ENCODE data around the gene ALK.
"Not testable (repeated sequence)": the region's sequence is repeated elsewhere in the genome, so short reads cannot be mapped to it uniquely, and the experiment has no call there.

ALK gene

DNA sequence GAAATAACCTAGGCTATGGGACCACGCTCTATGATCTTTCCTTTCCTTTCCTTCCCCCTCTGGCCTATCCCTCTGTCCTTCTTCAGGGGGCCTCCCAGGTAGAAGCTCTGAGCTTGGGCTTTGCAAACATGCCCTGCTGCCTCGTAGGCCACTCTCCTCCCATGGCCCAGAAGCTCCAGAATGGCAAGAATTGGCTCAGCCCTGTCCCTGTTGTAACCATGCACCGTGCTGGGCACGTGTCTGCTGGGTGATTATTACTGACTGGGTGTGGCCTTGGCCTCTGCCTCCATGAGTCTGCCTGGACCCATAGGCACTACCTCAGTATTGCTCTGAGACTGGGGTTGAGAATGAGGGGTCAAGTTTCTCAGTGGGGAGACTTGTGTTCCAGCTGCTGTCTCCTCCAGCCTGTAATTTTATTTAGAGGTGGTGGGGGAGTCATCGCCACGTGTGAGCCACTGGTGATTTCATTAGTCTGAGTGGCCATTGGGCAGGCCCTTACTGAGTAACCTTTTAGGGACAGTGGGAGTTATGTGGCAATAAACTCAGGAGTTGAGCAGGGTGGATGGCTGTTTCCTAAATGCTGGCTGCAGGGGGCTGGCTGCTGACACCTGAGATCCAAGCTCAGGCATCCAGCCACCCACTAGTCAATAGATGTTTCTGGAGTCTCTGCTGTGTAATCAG is 648.2 kb downstream of the ALK start:
- no peak for DNase-seq (ENCODE audit: low read depth)

DNA sequence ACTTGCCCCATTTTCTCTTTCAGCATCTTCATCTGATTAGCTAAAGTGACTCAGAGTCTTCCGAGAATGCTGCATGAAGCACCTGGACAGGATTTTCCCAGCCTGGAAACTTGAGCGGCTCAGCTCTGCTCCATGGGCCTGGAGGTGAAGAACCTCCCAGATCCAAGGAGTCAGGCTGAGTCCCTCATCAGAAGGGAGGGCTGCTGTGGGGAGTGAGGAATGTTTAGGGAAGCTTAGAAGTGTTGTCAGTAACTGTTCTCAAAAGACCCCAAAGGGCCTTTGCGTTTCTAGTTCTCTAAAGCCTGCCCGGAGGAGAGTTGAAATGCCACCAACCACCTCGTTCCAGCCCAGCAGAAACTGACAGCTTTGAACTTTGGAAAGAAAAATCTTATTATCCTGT is 649.1 kb downstream of the ALK start:
- no peak for DNase-seq (ENCODE audit: low read depth)

- DNase-seq (ENCODE audit: low read depth): no peak
Measured at GRCh38 chr2:29270701-29271121, 650.7 kb downstream of the ALK start.

- no peak for DNase-seq (ENCODE audit: low read depth)
Measured at GRCh38 chr2:29269765-29270109, 651.6 kb downstream of the ALK start.

DNA sequence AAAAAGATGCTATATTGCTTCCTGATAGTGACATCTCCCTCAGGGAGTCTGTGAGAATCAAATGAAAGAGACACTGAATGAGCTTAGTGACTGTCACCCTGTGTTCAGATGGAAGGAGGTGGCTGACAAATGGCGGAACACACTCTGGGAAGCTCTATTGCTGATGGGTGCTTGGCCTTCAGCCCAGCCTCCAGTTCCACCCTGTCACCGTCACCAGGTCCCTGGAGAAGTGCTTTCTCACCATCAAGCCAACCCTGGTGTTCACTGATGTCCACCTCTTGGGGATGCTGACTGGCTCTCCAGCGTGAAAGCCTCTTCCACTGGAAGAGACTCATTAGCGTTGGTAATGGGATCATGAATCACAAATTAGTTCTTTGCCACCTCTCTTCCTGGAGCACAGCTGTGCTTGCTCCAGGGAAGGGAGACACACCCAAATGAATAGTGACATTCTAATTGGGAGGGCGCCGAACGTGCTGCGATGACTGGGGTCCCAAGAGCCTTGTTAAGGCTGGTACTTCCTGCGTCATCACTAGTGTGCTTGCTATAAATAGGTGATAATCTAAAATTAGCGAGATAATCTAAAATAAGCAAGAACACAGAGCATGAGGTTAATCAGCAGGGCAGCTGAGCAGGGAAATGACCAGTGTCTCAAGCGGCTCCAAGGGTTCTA is 652.2 kb downstream of the ALK start:
- DNase-seq (ENCODE audit: low read depth): no peak

- DNase-seq (ENCODE audit: low read depth): no peak
Measured at GRCh38 chr2:29267720-29268119, 653.7 kb downstream of the ALK start.

GRCh38 chr2:29263886-29264285 is 657.5 kb downstream of the ALK start:
- DNase-seq (ENCODE audit: low read depth): no peak

DNA sequence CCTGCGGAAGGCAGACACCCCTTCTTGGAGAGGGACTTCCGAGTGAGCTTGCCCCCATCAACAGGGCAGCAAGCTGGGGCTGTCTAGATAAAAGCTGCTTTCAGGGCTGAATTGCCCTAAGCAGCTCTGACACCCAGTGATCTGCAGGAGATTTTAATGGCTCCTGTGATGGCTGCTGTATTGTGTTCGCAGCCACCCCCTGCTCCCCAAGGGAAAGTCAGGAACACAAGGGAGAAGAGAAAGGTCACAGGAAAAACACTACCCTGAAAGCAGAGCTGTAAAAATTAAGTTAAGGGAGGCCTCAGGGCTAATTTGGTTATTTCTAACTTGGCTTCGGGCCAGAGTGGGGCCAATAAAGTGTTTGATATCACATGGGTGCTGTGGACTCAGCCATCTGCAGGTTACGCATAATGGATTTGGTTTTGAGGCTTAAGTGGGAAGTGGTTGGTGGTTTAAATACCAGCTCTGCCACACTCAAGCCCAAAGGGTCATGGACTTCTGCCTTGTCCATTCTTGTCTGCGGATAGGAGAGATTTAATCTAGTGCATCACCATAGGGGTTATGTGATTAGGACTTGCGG is 658.6 kb downstream of the ALK start:
- DNase-seq (ENCODE audit: low read depth): no peak

DNA sequence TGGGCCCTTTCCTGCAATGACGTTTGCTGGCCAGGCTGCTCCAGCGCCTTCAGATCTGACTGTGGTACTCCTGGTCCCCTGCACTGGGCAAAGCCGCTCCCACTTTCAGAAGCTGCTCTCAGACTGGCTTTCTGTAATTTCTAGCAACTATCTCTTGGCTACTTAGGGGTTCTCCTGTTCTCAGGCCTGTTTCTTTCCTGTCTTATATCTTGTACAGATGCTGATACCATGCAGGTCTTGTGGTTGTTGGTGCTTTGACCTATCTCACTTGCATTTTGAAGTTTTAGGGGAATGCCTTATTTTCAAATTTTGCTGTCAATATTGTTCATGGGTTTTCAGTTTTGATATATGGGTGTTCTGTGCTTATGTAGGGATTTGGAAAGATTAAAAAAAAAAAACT is 660.4 kb downstream of the ALK start:
- DNase-seq (ENCODE audit: low read depth): no peak

- DNase-seq (ENCODE audit: low read depth): peak; percentile 36
Measured at GRCh38 chr2:29260142-29260772, 661.1 kb downstream of the ALK start.

DNA sequence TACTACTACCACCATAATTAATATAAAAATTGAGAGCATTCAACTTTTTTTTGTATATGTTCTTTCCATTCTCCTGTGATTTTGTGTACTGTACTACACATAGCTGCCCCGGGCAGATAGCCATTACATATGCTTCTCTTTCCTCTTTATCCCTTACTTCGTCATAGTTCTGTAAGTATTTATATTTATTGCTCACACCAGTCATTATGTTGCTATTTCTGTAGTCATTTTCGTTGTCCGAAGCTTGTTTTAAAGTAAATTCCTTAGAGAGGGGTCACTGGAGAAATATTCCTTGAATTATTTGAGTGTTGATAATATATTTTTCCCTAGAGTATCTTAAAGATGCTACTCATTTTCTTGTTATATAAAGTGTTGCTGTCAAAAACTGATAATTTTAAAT is 662.2 kb downstream of the ALK start:
- peak; percentile 9 for DNase-seq (ENCODE audit: low read depth)

DNA sequence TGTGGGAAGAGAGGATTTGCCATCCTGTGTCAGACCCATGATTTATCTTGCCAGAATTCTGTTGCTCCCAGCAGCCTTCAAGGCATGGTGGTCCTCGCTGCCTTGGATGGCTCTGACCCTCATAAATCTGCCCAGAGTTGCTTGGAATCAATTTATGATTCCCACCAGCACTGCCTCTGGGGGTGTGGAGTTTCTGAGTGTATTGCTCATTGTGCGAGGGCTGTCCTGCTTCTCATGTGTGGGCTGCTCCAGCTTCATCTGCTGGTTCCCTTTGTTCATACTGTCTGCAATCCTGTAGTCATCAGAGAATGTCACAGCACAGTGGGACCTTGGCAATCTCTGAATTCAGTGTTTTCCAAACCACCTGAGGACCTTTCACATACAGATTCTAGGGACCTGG is 666.4 kb downstream of the ALK start:
- no peak for DNase-seq (ENCODE audit: low read depth)

DNA sequence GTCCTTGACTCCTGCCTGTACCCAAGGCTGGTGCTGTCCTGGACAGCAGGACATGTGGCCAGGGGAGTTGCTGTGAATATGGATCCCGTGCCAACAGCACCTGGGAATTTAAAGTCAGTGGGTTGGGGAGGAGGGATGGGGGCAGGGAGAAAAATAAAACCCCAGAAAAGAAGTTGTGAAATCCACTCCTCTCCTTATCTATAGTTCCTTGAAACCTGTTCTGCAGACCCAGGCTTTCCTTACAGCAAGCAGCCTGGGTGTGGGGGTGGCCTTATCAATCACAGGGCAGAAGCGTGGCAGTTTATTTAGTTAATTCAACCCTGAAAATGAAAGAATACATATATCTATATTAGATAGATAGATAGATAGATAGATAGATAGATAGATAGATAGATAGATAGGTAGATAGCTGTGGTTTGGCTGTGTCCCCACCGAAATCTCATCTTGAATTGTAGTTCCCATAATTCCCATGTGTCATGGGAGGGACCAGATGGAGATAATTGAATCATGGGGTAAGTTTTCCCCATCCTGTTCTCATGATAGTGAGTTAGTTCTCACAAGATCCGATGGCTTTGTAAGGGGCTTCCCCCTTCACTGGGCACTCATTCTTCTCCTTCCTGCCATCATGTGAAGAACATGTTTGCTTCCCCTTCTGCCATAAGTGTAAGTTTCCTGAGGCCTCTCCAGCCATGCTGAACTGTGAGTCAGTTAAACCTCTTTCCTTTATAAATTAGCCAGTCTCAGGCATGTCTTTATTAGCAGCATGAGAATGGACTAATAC is 667.7 kb downstream of the ALK start:
- not testable (repeated sequence) for DNase-seq (ENCODE audit: low read depth)

- no peak for DNase-seq (ENCODE audit: low read depth)
Measured at GRCh38 chr2:29253026-29253425, 668.4 kb downstream of the ALK start.

DNA sequence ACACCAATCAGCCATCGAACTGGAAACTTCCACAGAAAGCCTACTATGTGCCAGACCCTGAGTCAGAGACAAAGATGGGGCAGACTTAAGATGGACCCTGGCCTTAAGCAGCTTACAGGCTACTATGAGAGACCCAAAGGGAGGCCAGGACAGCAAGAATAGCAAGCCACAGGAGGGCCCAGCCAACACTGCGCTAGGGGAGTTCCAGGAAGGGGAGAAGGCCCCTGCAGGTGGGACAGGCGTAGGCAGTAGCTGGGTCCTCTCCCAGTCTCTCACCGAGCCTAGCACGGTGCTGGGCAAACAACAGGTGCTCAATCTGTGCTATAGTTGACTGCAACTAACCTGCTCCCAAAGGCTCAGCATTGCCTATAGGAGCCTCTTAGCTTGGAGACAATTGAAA is 670.0 kb downstream of the ALK start:
- DNase-seq (ENCODE audit: low read depth): no peak

- DNase-seq (ENCODE audit: low read depth): no peak
Measured at GRCh38 chr2:29250977-29251376, 670.4 kb downstream of the ALK start.

GRCh38 chr2:29249666-29250253 is 671.6 kb downstream of the ALK start:
- no peak for DNase-seq (ENCODE audit: low read depth)

GRCh38 chr2:29247336-29247914 is 674.0 kb downstream of the ALK start:
- no peak for DNase-seq (ENCODE audit: low read depth)

DNA sequence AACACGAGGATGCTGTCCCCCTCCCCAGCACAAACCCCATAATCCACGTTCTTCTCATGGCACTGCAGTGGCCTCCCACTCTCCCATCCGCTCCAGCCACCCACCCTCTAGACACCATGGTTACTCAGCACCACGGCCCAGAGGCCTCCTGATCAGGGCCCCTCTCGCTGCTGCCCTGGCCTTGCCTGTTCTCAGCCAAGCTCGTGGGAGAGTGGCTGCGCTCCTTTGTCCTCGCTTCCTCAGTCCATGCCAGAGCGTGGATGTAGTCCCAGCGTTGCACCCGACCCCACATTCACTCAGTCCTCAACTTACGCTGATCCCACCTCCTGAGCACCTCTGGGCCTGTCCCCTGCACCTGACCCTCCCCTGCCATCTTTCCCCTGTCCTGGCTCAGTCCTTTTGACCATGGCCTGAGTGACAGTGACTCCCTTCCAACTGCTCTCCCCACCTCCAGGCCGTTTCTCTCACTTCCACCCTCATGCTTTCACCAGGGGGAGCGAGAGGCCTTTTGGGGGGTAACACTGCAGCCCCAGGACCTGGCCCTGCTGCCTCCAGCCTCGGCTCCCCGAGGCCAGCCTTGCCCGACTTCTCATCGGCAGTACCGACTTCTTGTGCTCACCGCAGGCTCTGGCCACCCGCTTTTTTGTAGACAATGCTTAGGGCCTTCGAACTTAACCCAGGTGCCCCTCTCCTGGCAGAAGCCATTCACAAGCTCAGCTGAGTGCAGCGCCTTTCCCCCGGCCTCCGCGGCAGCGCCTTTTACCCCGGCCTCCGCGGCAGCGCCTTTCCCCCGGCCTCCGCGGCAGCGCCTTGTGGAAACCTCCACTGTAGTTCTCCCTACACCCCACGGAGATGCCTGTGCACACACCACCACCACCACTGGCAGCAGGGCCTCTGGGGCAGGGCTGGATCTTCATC is 674.7 kb downstream of the ALK start:
- DNase-seq (ENCODE audit: low read depth): no peak

GRCh38 chr2:29245742-29246382 is 675.5 kb downstream of the ALK start:
- DNase-seq (ENCODE audit: low read depth): no peak
